A549 (cell line): ENCODE data around the gene KIF1B. TPM values are rescaled to one million over a fixed set of nuclear protein-coding genes. Genes with fewer than 3 reads are reported as not detected.

Experiments used
- ATAC-seq, 2 experiments: fragments of 200-7000 bp in 1 of 2; fragments of >200 bp in 1 of 2; cut with Nextera tagmentation in 1 of 2; cut with Tn5 transposase in 1 of 2; 3 replicates each; pipeline versions ENCODE4 v1.8.0 to v1.9.1; 2018 to 2020; ENCODE audit warnings: mild to moderate bottlenecking in 1 of 2, moderate library complexity in 1 of 2
- CTCF ChIA-PET: fragments of 300-600 bp; sonication (Branson Sonifier 250); formaldehyde crosslinking; extraction: SDS; loops from one replicate; lab custom pipeline; 2021; ENCODE audit warnings: antibody characterized with exemption, inconsistent platforms; lab: Yijun Ruan, JAX
- POLR2A ChIA-PET: fragments of 350-600 bp; formaldehyde crosslinking; extraction: SDS; loops from one replicate; lab custom pipeline; 2021; ENCODE audit warnings: antibody characterized with exemption, inconsistent platforms; lab: Yijun Ruan, JAX
- DNase-seq, 2 experiments: peaks; one replicate each; pipeline versions ENCODE4 v3.0.0 to v3.0.0-alpha.2; 2011 to 2016; ENCODE audit warnings: low read depth in 1 of 2, low spot score in 1 of 2
- FAIRE-seq: peaks from 2 replicates; lab custom pipeline; 2011; peaks lifted over from hg19 to GRCh38; lab: Jason Lieb, UNC
- H3K27ac ChIP-seq, 2 experiments: fragments of >200 bp; sonication (Bioruptor Twin); formaldehyde crosslinking; 3 replicates each; pipeline ENCODE4 v1.5.1; 2016 to 2017
- H3K4me1 ChIP-seq: fragments of >200 bp; sonication (Bioruptor Twin); formaldehyde crosslinking; 3 replicates; pipeline ENCODE4 v1.6.1; 2016
- H3K4me2 ChIP-seq: fragments of >200 bp; sonication (Bioruptor Twin); formaldehyde crosslinking; 3 replicates; pipeline ENCODE4 v1.6.1; 2016
- H3K4me3 ChIP-seq: fragments of >200 bp; sonication (Bioruptor Twin); formaldehyde crosslinking; 3 replicates; pipeline ENCODE4 v1.5.1; 2016
- H3K9me3 ChIP-seq: fragments of >200 bp; sonication (Bioruptor Twin); formaldehyde crosslinking; 3 replicates; pipeline ENCODE4 v1.6.1; 2016
- CEBPB ChIP-seq, 2 experiments: fragments of >200 bp in 1 of 2; sonication (Bioruptor Twin) in 1 of 2; formaldehyde crosslinking in 1 of 2; IDR thresholded peaks; 2 replicates each; pipeline ENCODE4 v1.6.1; 2012 to 2016
- CHD4 ChIP-seq: fragments of 200-600 bp; sonication (generic); IDR thresholded peaks from 2 replicates; pipeline ENCODE4 v1.6.1; 2016; ENCODE audit warnings: antibody characterized with exemption, mild to moderate bottlenecking, borderline replicate concordance
- EHF ChIP-seq: fragments of 250-450 bp; sonication (Bioruptor Pico); IDR thresholded peaks from 2 replicates; pipeline ENCODE4 v1.5.0; 2020; ENCODE audit warnings: mild to moderate bottlenecking
- EP300 ChIP-seq, 2 experiments: fragments of >200 bp; sonication (Bioruptor Twin); formaldehyde crosslinking; IDR thresholded peaks; 2 replicates in 1 of 2; 3 replicates in 1 of 2; pipeline ENCODE4 v1.6.1; 2016 to 2017
- FOSB ChIP-seq: fragments of 250-450 bp; sonication (Bioruptor Pico); IDR thresholded peaks from 2 replicates; pipeline ENCODE4 v1.5.0; 2020; ENCODE audit warnings: mild to moderate bottlenecking, moderate library complexity
- FOSL2 ChIP-seq, 2 experiments: fragments of 450-650 bp in 1 of 2; fragments of >200 bp in 1 of 2; sonication (Bioruptor Twin) in 1 of 2; formaldehyde crosslinking; IDR thresholded peaks; 2 replicates each; pipeline versions ENCODE4 v1.5.0 to v1.6.1; 2016 to 2020; ENCODE audit warnings: mild to moderate bottlenecking in 1 of 2, moderate library complexity in 1 of 2
- GATA3 ChIP-seq: IDR thresholded peaks from 2 replicates; pipeline ENCODE4 v1.6.1; 2012; ENCODE audit warnings: borderline replicate concordance
- HOXB13 ChIP-seq: fragments of 250-450 bp; sonication (Bioruptor Pico); IDR thresholded peaks from 2 replicates; pipeline ENCODE4 v1.5.0; 2020; ENCODE audit warnings: low read depth, mild to moderate bottlenecking, moderate library complexity
- HOXB5 ChIP-seq: fragments of 250-450 bp; sonication (Bioruptor Pico); IDR thresholded peaks from 2 replicates; pipeline ENCODE4 v1.5.0; 2020; ENCODE audit warnings: mild to moderate bottlenecking, moderate library complexity
- JUN ChIP-seq, 2 experiments: fragments of >200 bp; sonication (Bioruptor Twin); formaldehyde crosslinking; IDR thresholded peaks; 2 replicates in 1 of 2; 3 replicates in 1 of 2; pipeline ENCODE4 v1.6.1; 2016 to 2017
- KDM5A ChIP-seq: fragments of 200-600 bp; sonication (generic); IDR thresholded peaks from 2 replicates; pipeline ENCODE4 v1.6.1; 2016; ENCODE audit warnings: antibody characterized with exemption, mild to moderate bottlenecking
- MAFK ChIP-seq: fragments of 450-650 bp; IDR thresholded peaks from 2 replicates; pipeline ENCODE4 v1.6.1; 2014; ENCODE audit not compliant: partially characterized antibody
- MAZ ChIP-seq: fragments of 150-350 bp; IDR thresholded peaks from 2 replicates; pipeline ENCODE4 v1.6.1; 2014; ENCODE audit warnings: antibody characterized with exemption, low read depth, low read length, borderline replicate concordance
- MYC ChIP-seq: IDR thresholded peaks from 2 replicates; pipeline ENCODE4 v1.6.1; 2012; ENCODE audit warnings: mild to moderate bottlenecking, inconsistent platforms, low read length, improper control_type of control experiment, borderline replicate concordance
- NFE2L2 ChIP-seq: fragments of 150-350 bp; conservative IDR thresholded peaks from 2 replicates; pipeline ENCODE4 v1.6.1; 2014; ENCODE audit warnings: low read length
- NPAS2 ChIP-seq: fragments of 250-450 bp; sonication (Bioruptor Pico); IDR thresholded peaks from 2 replicates; pipeline ENCODE4 v1.8.0; 2022; ENCODE audit warnings: mild to moderate bottlenecking, moderate library complexity, borderline replicate concordance
- RARB ChIP-seq: fragments of 250-450 bp; sonication (Bioruptor Pico); IDR thresholded peaks from 2 replicates; pipeline ENCODE4 v1.8.0; 2021; ENCODE audit warnings: mild to moderate bottlenecking, moderate library complexity
- TFCP2L1 ChIP-seq: fragments of 250-450 bp; sonication (Bioruptor Pico); IDR thresholded peaks from 2 replicates; pipeline ENCODE4 v1.5.0; 2021; ENCODE audit warnings: mild to moderate bottlenecking
- ZSCAN20 ChIP-seq: fragments of 250-450 bp; sonication (Bioruptor Pico); IDR thresholded peaks from 2 replicates; pipeline ENCODE4 v1.8.0; 2022; ENCODE audit warnings: mild to moderate bottlenecking, moderate library complexity
- WGBS: methylation state at CpG from one replicate; pipeline ENCODE4 v1.1.6; 2017; ENCODE audit errors: missing lambda C conversion rate; 5-methylcytosine and 5-hydroxymethylcytosine counted together
- polyA plus RNA-seq, 4 experiments: library from polyadenylated mRNA; depleted of rRNA in 3 of 4; stranded (reverse); fragments of >200 nt; fragmentation: RNase III in 1 of 4; extraction: RNeasy Plus Mini Kit Qiagen cat#74134 plus additional on column Dnase treatment in 1 of 4; gene quantifications; 2 replicates in 3 of 4; 3 replicates in 1 of 4; pipeline ENCODE4 v1.2.3, GENCODE V29; 2011 to 2017
- TF ChIP-seq, protein P1 (sequence below): fragments of >200 bp; sonication (Bioruptor Twin); formaldehyde crosslinking; IDR thresholded peaks from 3 replicates; pipeline ENCODE4 v1.6.1; 2016
- TF ChIP-seq, protein P2 (sequence below): fragments of >200 bp; sonication (Bioruptor Twin); formaldehyde crosslinking; IDR thresholded peaks from 2 replicates; pipeline ENCODE4 v1.6.1; 2016
- TF ChIP-seq, protein P3 (sequence below): fragments of 200-600 bp; sonication (generic); IDR thresholded peaks from 2 replicates; pipeline ENCODE4 v1.6.1; 2016; ENCODE audit warnings: antibody characterized with exemption, mild to moderate bottlenecking, moderate library complexity
- TF ChIP-seq, protein P4 (sequence below): IDR thresholded peaks from 2 replicates; pipeline ENCODE4 v1.6.1; 2012
- TF ChIP-seq, protein P5 (sequence below): fragments of >200 bp; sonication (Bioruptor Twin); formaldehyde crosslinking; IDR thresholded peaks from 3 replicates; pipeline ENCODE4 v1.5.1; 2016

The KIF1B gene
- polyA plus RNA-seq, 2 of the 4 experiments (the other 2 are of a cell fraction), result 9.8 to 18.3 TPM

DNA sequence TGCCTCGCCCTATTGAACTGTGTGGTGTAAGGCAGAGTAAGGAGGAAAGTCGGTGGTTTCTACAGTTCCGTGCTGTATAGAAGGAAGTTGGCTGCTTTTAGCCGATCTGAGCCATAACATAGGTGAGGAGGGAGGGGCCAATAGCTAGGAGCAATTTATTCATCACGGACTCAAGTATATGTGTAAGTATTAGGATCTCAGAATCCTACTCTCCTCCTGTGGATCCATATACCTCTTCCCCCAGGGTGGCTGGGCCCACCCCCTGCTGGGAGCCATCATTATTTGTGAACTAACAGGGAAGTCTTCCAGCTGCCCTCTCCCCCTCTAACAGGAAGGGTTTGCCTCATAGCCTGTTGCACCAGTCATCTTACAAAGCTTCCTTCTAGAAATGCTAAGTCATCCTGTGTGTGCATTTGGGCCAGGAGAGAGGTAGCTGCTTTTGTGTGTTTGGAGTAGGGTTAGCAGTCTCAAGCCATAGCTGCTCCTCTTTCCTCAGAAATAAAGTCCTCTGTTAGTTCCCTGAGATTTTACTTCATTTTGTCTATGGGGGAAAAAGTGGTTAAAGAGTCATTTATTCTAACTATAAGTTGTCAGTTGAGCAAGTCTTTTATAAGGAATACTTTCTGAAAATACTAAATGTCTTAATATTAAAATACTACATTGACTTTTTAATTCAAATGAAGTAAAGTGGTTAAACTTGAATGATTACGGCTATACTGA lies 205.0 kb downstream of the KIF1B start:
- DNase-seq, result peak; percentile 51 to 96
- ChIA-PET CTCF (interaction anchor here (0.6 to 2.3 kb wide), 8 partner anchors 9 to 52 kb away, joined by 3 to 17 read pairs (median 5); partner anchors contain the start of genes CENPS and PGD), POLR2A (interaction anchor here (1.0 to 2.4 kb wide), 5 partner anchors 9 to 28 kb away, joined by 4 to 25 read pairs (median 6); partner anchors contain the start of gene PGD)
- TF ChIP-seq MAZ (no peak), NFE2L2 (peak; percentile 98), TFCP2L1 (no peak; the same call in 1 of the 2 replicates), MAFK (peak; percentile 99), HOXB5 (CRISPR knock-in tag) (peak; percentile 58; the same call in 1 of the 2 replicates), FOSL2 (IDR thresholded peaks at IDR 0.05) (no peak), FOSL2 (CRISPR knock-in tag; IDR thresholded peaks at IDR 0.05) (peak; percentile 40; the same call in 1 of the 2 replicates), FOSB (CRISPR knock-in tag) (peak; percentile 24; the same call in 1 of the 2 replicates), JUN (IDR thresholded peaks at IDR 0.05) (peak; percentile 78 to 81; a peak in 4 of 5 replicates), NPAS2 (CRISPR knock-in tag) (no peak), CHD4 (no peak), ZSCAN20 (CRISPR knock-in tag) (0 out of 2 replicates have a peak, but pooled peaks have one; percentile 37), EP300 (IDR thresholded peaks at IDR 0.05) (peak; percentile 68 to 87; a peak in 3 of 5 replicates), HOXB13 (CRISPR knock-in tag) (peak; percentile 74; the same call in 1 of the 2 replicates), GATA3 (peak; percentile 42; the same call in 1 of the 2 replicates), CEBPB (IDR thresholded peaks at IDR 0.05) (peak; percentile 66 to 91), RARB (CRISPR knock-in tag) (peak; percentile 33; the same call in 1 of the 2 replicates), MYC (no peak), KDM5A (no peak), EHF (0 out of 2 replicates have a peak, but pooled peaks have one; percentile 15)
- TF ChIP-seq, protein P1, sequence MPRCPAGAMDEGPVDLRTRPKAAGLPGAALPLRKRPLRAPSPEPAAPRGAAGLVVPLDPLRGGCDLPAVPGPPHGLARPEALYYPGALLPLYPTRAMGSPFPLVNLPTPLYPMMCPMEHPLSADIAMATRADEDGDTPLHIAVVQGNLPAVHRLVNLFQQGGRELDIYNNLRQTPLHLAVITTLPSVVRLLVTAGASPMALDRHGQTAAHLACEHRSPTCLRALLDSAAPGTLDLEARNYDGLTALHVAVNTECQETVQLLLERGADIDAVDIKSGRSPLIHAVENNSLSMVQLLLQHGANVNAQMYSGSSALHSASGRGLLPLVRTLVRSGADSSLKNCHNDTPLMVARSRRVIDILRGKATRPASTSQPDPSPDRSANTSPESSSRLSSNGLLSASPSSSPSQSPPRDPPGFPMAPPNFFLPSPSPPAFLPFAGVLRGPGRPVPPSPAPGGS, result no peak
- TF ChIP-seq, protein P2, sequence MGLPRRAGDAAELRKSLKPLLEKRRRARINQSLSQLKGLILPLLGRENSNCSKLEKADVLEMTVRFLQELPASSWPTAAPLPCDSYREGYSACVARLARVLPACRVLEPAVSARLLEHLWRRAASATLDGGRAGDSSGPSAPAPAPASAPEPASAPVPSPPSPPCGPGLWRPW, result no peak
- TF ChIP-seq, protein P3, sequence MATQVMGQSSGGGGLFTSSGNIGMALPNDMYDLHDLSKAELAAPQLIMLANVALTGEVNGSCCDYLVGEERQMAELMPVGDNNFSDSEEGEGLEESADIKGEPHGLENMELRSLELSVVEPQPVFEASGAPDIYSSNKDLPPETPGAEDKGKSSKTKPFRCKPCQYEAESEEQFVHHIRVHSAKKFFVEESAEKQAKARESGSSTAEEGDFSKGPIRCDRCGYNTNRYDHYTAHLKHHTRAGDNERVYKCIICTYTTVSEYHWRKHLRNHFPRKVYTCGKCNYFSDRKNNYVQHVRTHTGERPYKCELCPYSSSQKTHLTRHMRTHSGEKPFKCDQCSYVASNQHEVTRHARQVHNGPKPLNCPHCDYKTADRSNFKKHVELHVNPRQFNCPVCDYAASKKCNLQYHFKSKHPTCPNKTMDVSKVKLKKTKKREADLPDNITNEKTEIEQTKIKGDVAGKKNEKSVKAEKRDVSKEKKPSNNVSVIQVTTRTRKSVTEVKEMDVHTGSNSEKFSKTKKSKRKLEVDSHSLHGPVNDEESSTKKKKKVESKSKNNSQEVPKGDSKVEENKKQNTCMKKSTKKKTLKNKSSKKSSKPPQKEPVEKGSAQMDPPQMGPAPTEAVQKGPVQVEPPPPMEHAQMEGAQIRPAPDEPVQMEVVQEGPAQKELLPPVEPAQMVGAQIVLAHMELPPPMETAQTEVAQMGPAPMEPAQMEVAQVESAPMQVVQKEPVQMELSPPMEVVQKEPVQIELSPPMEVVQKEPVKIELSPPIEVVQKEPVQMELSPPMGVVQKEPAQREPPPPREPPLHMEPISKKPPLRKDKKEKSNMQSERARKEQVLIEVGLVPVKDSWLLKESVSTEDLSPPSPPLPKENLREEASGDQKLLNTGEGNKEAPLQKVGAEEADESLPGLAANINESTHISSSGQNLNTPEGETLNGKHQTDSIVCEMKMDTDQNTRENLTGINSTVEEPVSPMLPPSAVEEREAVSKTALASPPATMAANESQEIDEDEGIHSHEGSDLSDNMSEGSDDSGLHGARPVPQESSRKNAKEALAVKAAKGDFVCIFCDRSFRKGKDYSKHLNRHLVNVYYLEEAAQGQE, result no peak
- TF ChIP-seq, protein P4, sequence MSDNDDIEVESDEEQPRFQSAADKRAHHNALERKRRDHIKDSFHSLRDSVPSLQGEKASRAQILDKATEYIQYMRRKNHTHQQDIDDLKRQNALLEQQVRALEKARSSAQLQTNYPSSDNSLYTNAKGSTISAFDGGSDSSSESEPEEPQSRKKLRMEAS, result peak; percentile 50; the same call in 1 of the 2 replicates
- TF ChIP-seq, protein P5, sequence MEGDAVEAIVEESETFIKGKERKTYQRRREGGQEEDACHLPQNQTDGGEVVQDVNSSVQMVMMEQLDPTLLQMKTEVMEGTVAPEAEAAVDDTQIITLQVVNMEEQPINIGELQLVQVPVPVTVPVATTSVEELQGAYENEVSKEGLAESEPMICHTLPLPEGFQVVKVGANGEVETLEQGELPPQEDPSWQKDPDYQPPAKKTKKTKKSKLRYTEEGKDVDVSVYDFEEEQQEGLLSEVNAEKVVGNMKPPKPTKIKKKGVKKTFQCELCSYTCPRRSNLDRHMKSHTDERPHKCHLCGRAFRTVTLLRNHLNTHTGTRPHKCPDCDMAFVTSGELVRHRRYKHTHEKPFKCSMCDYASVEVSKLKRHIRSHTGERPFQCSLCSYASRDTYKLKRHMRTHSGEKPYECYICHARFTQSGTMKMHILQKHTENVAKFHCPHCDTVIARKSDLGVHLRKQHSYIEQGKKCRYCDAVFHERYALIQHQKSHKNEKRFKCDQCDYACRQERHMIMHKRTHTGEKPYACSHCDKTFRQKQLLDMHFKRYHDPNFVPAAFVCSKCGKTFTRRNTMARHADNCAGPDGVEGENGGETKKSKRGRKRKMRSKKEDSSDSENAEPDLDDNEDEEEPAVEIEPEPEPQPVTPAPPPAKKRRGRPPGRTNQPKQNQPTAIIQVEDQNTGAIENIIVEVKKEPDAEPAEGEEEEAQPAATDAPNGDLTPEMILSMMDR, result no peak
- peak overlapping the region; percentile 90 for H3K4me2 ChIP-seq
- no peaks in the 10 kb centered on the region for H3K9me3 ChIP-seq
- ATAC-seq, result peak; percentile 80 to 81
- peak overlapping the region; percentile 95 to 99 for H3K27ac ChIP-seq
- WGBS, result 4% methylated on average over 6 of the region's 6 CpGs
- H3K4me3 ChIP-seq, result peak overlapping the region; percentile 10; the same call in 1 of the 3 replicates
- peak; percentile 90 for FAIRE-seq
- peaks cover 98% of the 10 kb centered on the region for H3K4me1 ChIP-seq
